Vagina (tissue), 2 donors: ENCODE results near the gene MAPRE3. TPM values are rescaled to one million over a fixed set of nuclear protein-coding genes. Genes with fewer than 3 reads are reported as not detected.

Experiments
- DNase-seq, 2 donors: peaks; one replicate each; pipeline ENCODE4 v3.0.0-alpha.2; 2017; ENCODE audit errors: extremely low spot score in 2 of 2
- H3K27ac ChIP-seq: fragments of 200-600 bp; sonication (generic); one replicate; pipeline ENCODE4 v1.5.1; 2019
- H3K27me3 ChIP-seq: fragments of 200-600 bp; sonication (generic); one replicate; pipeline ENCODE4 v1.5.1; 2019
- H3K36me3 ChIP-seq, 2 donors: fragments of 200-600 bp; sonication (generic); one replicate each; pipeline ENCODE4 v1.5.1; 2017 to 2019
- H3K4me1 ChIP-seq: fragments of 200-600 bp; sonication (generic); one replicate; pipeline ENCODE4 v1.5.1; 2019
- H3K4me3 ChIP-seq, 2 donors: fragments of 200-600 bp; sonication (generic); 1 replicate in 1 of 2; 2 replicates in 1 of 2; pipeline ENCODE4 v1.5.1; 2016 to 2019
- H3K9me3 ChIP-seq: fragments of 200-600 bp; sonication (generic); one replicate; pipeline ENCODE4 v1.5.1; 2019
- CTCF ChIP-seq, 3 experiments: fragments of 450-650 bp in 2 of 3; fragments of 200-600 bp in 1 of 3; sonication (generic) in 1 of 3; IDR thresholded peaks; one replicate each; pipeline ENCODE4 v1.5.1; 2017 to 2019; ENCODE audit warnings: antibody characterized with exemption in 3 of 3, mild to moderate bottlenecking in 2 of 3, moderate library complexity in 2 of 3
- POLR2A ChIP-seq, 2 donors: fragments of 450-650 bp; IDR thresholded peaks; one replicate each; pipeline ENCODE4 v1.6.1; 2017; ENCODE audit warnings: antibody characterized with exemption in 2 of 2, mild to moderate bottlenecking in 2 of 2, moderate library complexity in 2 of 2
- POLR2AphosphoS5 ChIP-seq, 2 donors: sonication (generic); formaldehyde crosslinking; IDR thresholded peaks; one replicate each; pipeline ENCODE4 v1.9.0; 2017; ENCODE audit warnings: antibody characterized with exemption in 2 of 2, mild to moderate bottlenecking in 2 of 2, low read depth in 1 of 2; ENCODE audit not compliant: insufficient read depth in 1 of 2
- intact Hi-C: fragments of 100-400 bp; cut with DNase I; formaldehyde crosslinking; loops from one replicate; pipeline ENCODE4 v1.15.1; 2023
- total RNA-seq: library from RNA; depleted of rRNA; stranded (reverse); fragments of >200 nt; gene quantifications from one replicate; pipeline ENCODE4 v1.2.3, GENCODE V29; 2016

The MAPRE3 gene
- total RNA-seq, 1 donor from 2014 or later = 20.6 TPM

GRCh38 chr2:26988058-26988860 lies 17.8 kb downstream of the MAPRE3 start:
- no peaks in the 10 kb centered on the region for H3K27me3 ChIP-seq
- no peaks in the 10 kb centered on the region for H3K9me3 ChIP-seq
- no peak for DNase-seq
- H3K27ac ChIP-seq = no peak overlapping the region
- H3K36me3 ChIP-seq = no peaks in the 10 kb centered on the region
- H3K4me1 ChIP-seq = no peaks in the 10 kb centered on the region
- intact Hi-C loops = no loop called here
- TF ChIP-seq POLR2A (IDR thresholded peaks at IDR 0.05) = no peak
- no peak for TF ChIP-seq POLR2AphosphoS5 (IDR thresholded peaks at IDR 0.05; ENCODE audit: insufficient read depth in 1 of 2, low read depth in 1 of 2)
- no peak for TF ChIP-seq CTCF (IDR thresholded peaks at IDR 0.05)
- no peak overlapping the region for H3K4me3 ChIP-seq

DNA sequence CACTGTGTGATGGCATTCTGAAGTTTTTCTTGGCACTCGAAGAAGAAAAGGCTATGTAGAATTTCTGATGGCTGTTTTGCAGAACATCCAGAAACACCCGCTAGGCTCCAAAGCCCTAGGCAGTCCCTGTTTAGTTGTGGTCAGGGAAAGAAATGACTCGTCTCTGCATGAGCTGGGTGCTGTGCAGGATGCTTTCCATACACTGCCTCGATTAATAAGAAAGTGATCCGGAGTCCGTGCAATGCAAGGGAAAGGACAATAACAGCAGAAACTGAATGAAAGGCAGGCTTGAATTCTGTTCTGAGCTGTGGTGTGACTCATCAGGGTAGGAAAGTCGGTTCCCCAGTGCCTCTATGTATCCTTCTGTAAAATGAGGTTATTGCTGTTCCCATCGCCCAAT lies 18.7 kb downstream of the MAPRE3 start:
- TF ChIP-seq POLR2A (IDR thresholded peaks at IDR 0.05) = no peak
- no peak for TF ChIP-seq POLR2AphosphoS5 (IDR thresholded peaks at IDR 0.05; ENCODE audit: insufficient read depth in 1 of 2, low read depth in 1 of 2)
- no peak for TF ChIP-seq CTCF (IDR thresholded peaks at IDR 0.05)
- no peak for DNase-seq
- no peaks in the 10 kb centered on the region for H3K4me1 ChIP-seq

DNA sequence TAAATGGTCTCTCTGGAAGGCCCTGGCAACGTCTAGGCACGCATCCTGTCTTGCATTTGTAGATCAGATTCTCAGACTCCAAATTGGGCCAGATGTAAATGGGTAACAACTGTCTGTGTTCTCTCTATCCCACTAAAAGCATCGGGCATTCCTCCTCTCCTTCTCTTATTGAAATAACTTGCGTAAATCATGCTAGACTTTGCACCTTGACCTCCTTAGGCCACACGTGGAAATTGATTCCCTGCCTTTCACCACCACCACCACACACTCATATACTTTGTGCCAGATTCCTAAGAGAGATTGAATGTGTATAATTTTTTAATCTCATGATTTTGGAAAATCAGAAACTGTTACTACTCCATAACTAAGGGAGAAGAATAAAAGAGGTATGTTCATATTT lies 21.3 kb downstream of the MAPRE3 start:
- TF ChIP-seq POLR2AphosphoS5 (IDR thresholded peaks at IDR 0.05; ENCODE audit: insufficient read depth in 1 of 2, low read depth in 1 of 2) = no peak
- no peak for TF ChIP-seq CTCF (IDR thresholded peaks at IDR 0.05)
- no peak for TF ChIP-seq POLR2A (IDR thresholded peaks at IDR 0.05)
- intact Hi-C loops = no loop called here

More for the DNA sequence above, 18.7 kb downstream of the MAPRE3 start:
- Histone ChIP-seq H3K27ac (no peak overlapping the region), H3K4me3 (no peak overlapping the region), H3K36me3 (no peaks in the 10 kb centered on the region), H3K27me3 (no peaks in the 10 kb centered on the region), H3K9me3 (no peaks in the 10 kb centered on the region)
- intact Hi-C loops = no loop called here

DNA sequence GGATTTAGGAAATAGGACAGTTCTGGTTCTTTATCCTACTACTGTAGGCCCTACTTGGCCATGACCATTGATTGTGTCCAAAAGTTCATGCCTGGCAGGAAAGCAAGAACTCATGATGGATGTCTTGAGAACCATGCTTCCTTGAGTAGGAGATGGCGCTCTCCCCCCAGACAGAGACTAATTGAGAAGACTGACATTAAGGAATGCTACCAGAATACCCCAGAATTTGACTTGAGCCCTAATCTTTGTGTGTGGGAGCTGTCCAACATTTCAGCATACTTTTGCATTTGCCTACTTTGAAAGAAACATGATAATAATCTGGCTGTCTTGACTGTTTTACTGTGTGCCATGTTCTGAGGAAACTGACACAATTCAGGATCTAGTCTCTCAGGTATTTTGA lies 23.3 kb downstream of the MAPRE3 start:
- H3K4me3 ChIP-seq = no peak overlapping the region
- no peaks in the 10 kb centered on the region for H3K4me1 ChIP-seq
- no peak overlapping the region for H3K27ac ChIP-seq
- no peaks in the 10 kb centered on the region for H3K27me3 ChIP-seq
- H3K9me3 ChIP-seq = no peaks in the 10 kb centered on the region
- intact Hi-C loops = no loop called here
- TF ChIP-seq CTCF (IDR thresholded peaks at IDR 0.05) = no peak
- no peaks in the 10 kb centered on the region for H3K36me3 ChIP-seq
- DNase-seq = no peak

More for the DNA sequence above, 21.3 kb downstream of the MAPRE3 start:
- Histone ChIP-seq H3K27me3 (no peaks in the 10 kb centered on the region), H3K4me3 (no peak overlapping the region), H3K9me3 (no peaks in the 10 kb centered on the region), H3K27ac (no peak overlapping the region), H3K36me3 (no peaks in the 10 kb centered on the region), H3K4me1 (no peaks in the 10 kb centered on the region)
- no peak for DNase-seq

DNA sequence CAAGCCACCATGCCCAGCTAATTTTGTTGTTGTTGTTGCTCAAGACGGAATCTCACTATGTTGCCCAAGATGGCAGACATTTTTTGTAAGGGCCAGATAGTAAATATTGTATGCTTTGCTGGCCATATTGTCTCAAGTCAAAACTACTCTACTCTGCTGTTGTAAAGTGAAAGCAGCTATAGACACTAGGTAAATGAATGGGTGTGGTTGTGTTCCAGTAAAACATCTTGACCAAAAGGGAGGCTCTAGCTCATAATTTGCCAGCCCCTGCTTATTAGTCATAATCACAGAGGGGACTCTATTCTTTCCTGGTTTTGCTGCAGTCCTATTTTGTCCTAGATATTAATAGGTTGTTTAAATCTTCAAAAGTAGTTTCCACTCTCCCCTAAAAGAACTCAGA lies 24.5 kb downstream of the MAPRE3 start:
- no peak for DNase-seq
- TF ChIP-seq POLR2A (IDR thresholded peaks at IDR 0.05) (no peak), CTCF (IDR thresholded peaks at IDR 0.05) (no peak), POLR2AphosphoS5 (IDR thresholded peaks at IDR 0.05; ENCODE audit: insufficient read depth in 1 of 2, low read depth in 1 of 2) (no peak)
- intact Hi-C loops = no loop called here
- H3K27ac ChIP-seq = no peak overlapping the region
- H3K9me3 ChIP-seq = no peaks in the 10 kb centered on the region
- no peaks in the 10 kb centered on the region for H3K27me3 ChIP-seq
- H3K4me3 ChIP-seq = no peak overlapping the region
- H3K4me1 ChIP-seq = no peaks in the 10 kb centered on the region
- H3K36me3 ChIP-seq = no peaks in the 10 kb centered on the region
